Pancreas (tissue), 10 donors: ENCODE results near the gene LATS2. TPM values are rescaled to one million over a fixed set of nuclear protein-coding genes. Genes with fewer than 3 reads are reported as not detected.
A peak's percentile ranks its signal among the peaks of the same experiment; 100 is the strongest.

ENCODE experiments used
- ATAC-seq, 4 donors: fragments of 200-7000 bp; cut with Tn5 transposase; one replicate each; pipeline versions ENCODE4 v1.8.0 to v1.9.1; 2020; ENCODE audit warnings: mild to moderate bottlenecking in 4 of 4, moderate library complexity in 4 of 4
- DNase-seq, 6 donors: peaks; one replicate each; pipeline ENCODE4 v3.0.0-alpha.2; 2020
- FAIRE-seq: peaks from 2 replicates; lab custom pipeline; 2012; peaks lifted over from hg19 to GRCh38; lab: Jason Lieb, UNC
- H3K27ac ChIP-seq, 4 donors: fragments of 200-600 bp; sonication (generic); 1 replicate in 3 of 4; 2 replicates in 1 of 4; pipeline versions ENCODE4 v1.5.0 to v1.8.0; 2020
- H3K27me3 ChIP-seq, 4 donors: fragments of 200-600 bp; one replicate each; pipeline ENCODE4 v1.8.0; 2021
- H3K36me3 ChIP-seq, 3 donors: fragments of 200-600 bp; sonication (generic) in 1 of 3; one replicate each; pipeline versions ENCODE4 v1.5.0 to v1.8.0; 2020 to 2021
- H3K4me1 ChIP-seq, 3 donors: fragments of 200-600 bp; one replicate each; pipeline ENCODE4 v1.8.0; 2021
- H3K4me3 ChIP-seq, 4 donors: fragments of 200-600 bp; sonication (generic) in 2 of 4; one replicate each; pipeline versions ENCODE4 v1.5.0 to v1.8.0; 2020 to 2021
- H3K9me3 ChIP-seq, 4 donors: fragments of 200-600 bp; one replicate each; pipeline ENCODE4 v1.8.0; 2021
- CTCF ChIP-seq, 4 donors: fragments of 200-600 bp; sonication (generic) in 3 of 4; IDR thresholded peaks; one replicate each; pipeline versions ENCODE4 v1.5.0 to v1.8.0; 2021; ENCODE audit warnings: antibody characterized with exemption in 4 of 4
- WGBS, 2 donors: extraction: QIAGEN DNeasy Blood & Tissue Kit; methylation state at CpG; one replicate each; pipeline ENCODE4 v1.1.7; 2013; 5-methylcytosine and 5-hydroxymethylcytosine counted together
- intact Hi-C, 3 donors: fragments of 100-400 bp; cut with DNase I; formaldehyde crosslinking; loops; one replicate each; pipeline versions ENCODE4 v1.11.1 to v1.14.2; 2022
- polyA plus RNA-seq, 2 donors: library from polyadenylated mRNA; stranded (reverse); fragments of 200-250 nt; gene quantifications; one replicate each; pipeline ENCODE4 v1.2.3, GENCODE V29; 2013
- total RNA-seq, 6 donors: library from RNA; stranded (reverse); fragmentation: NEBNext Ultra II Directional in 4 of 6; extraction: Animal tissue kit (Norgen Biotek cat#: 25700) in 4 of 6; gene quantifications; one replicate each; pipeline versions ENCODE4 v1.2.1 to v1.2.4, GENCODE V29; 2021 to 2023
- donor health status: healthy with polysubstance abuse.
- donor health status: DM: no; HTN: no; CAD: no; lungs with moderate emphysema.
- donor health status: DM: no; HTN: no; CAD: no.
- donor health status: control.
- donor health status: control.
- donor health status: Bipolar disorder and iron deficiency.
- donor health status: DM: yes; HTN: yes; CAD: no.
- donor health status: DM: no; HTN: no; CAD: no.
- donor health status: DM: no; HTN: no; CAD: no.
- donor health status: DM: yes; HTN: yes; CAD: no.

Gene LATS2
- total and polyA plus RNA-seq, 8 donors = 3.8 to 12.5 (median 7.1) TPM

- 54 to 61% methylated on average over 13 of the region's 13 CpGs for WGBS, 2 donors
- intact Hi-C loops = no loop called here
- H3K4me3 ChIP-seq = no peak overlapping the region
Observed at GRCh38 chr13:21033856-21034602, 27.4 kb downstream of the LATS2 start.

GRCh38 chr13:21033212-21033840, 28.1 kb downstream of the LATS2 start:
- no peak overlapping the region for H3K4me3 ChIP-seq
- no peak for FAIRE-seq
- H3K27me3 ChIP-seq = no peaks in the 10 kb centered on the region
- H3K4me1 ChIP-seq = peaks cover 18 to 29% (median 29%) of the 10 kb centered on the region in 3 donors
- ATAC-seq = peak; percentile 81 to 91 (median 86)
- intact Hi-C loops = no loop called here
- H3K9me3 ChIP-seq = no peaks in the 10 kb centered on the region
- H3K36me3 ChIP-seq = no peaks in the 10 kb centered on the region
- peak in 3 of 6 donors; percentile 46 to 70 (median 54) for DNase-seq
- TF ChIP-seq CTCF (IDR thresholded peaks at IDR 0.05) = no peak
- WGBS, 2 donors = 29 to 35% methylated on average over 8 of the region's 8 CpGs
- peak overlapping the region; percentile 44 to 92 (median 88) for H3K27ac ChIP-seq

More at GRCh38 chr13:21033856-21034602, 27.4 kb downstream of the LATS2 start:
- FAIRE-seq (no peak), DNase-seq (peak in 4 of 6 donors; percentile 46 to 70 (median 55)), ATAC-seq (peak; percentile 76 to 90 (median 84))
- H3K27ac ChIP-seq = peak overlapping the region; percentile 83 to 92 (median 88)
- H3K9me3 ChIP-seq = no peaks in the 10 kb centered on the region
- TF ChIP-seq CTCF (IDR thresholded peaks at IDR 0.05) = no peak
- peaks cover 18 to 29% (median 29%) of the 10 kb centered on the region in 3 donors for H3K4me1 ChIP-seq
- no peaks in the 10 kb centered on the region for H3K36me3 ChIP-seq
- H3K27me3 ChIP-seq = no peaks in the 10 kb centered on the region

- no peaks in the 10 kb centered on the region for H3K27me3 ChIP-seq
- no peaks in the 10 kb centered on the region for H3K9me3 ChIP-seq
- FAIRE-seq = no peak
- no peak for DNase-seq
- 84 to 85% methylated on average over 10 of the region's 10 CpGs for WGBS, 2 donors
- H3K4me1 ChIP-seq = peaks cover 18 to 29% (median 29%) of the 10 kb centered on the region in 3 donors
- no peak for ATAC-seq
- intact Hi-C loops = no loop called here
- peak overlapping the region; percentile 44 to 92 (median 88) for H3K27ac ChIP-seq
- no peak overlapping the region for H3K4me3 ChIP-seq
- no peak for TF ChIP-seq CTCF (IDR thresholded peaks at IDR 0.05)
- H3K36me3 ChIP-seq = no peaks in the 10 kb centered on the region
Observed at GRCh38 chr13:21032656-21033055, 28.7 kb downstream of the LATS2 start.

- H3K9me3 ChIP-seq = no peaks in the 10 kb centered on the region
- no peak overlapping the region for H3K4me3 ChIP-seq
- DNase-seq = no peak
- TF ChIP-seq CTCF (IDR thresholded peaks at IDR 0.05) = no peak
- peak overlapping the region in 2 of 4 donors; percentile 88 to 89 for H3K27ac ChIP-seq
- FAIRE-seq = no peak
- intact Hi-C loops = no loop called here
- no peaks in the 10 kb centered on the region for H3K27me3 ChIP-seq
- H3K4me1 ChIP-seq = peaks cover 18 to 29% (median 29%) of the 10 kb centered on the region in 3 donors
- H3K36me3 ChIP-seq = no peaks in the 10 kb centered on the region
- no peak for ATAC-seq
- WGBS, 2 donors = 91 to 95% methylated on average over 8 of the region's 8 CpGs
Observed at GRCh38 chr13:21031594-21032275, 29.7 kb downstream of the LATS2 start.
